CD8-positive, alpha-beta memory T cell (primary cell): ENCODE measurements around the gene CD4. TPM values are rescaled to one million over a fixed set of nuclear protein-coding genes. Genes with fewer than 3 reads are reported as not detected.

ENCODE experiments used
- CTCF ChIA-PET: fragments of 350-600 bp; sonication (Branson Sonifier 250); formaldehyde crosslinking; loops from one replicate; lab custom pipeline; 2021; ENCODE audit warnings: antibody characterized with exemption; lab: Charles Lee
- POLR2A ChIA-PET: fragments of 350-600 bp; sonication (Branson Sonifier 250); formaldehyde crosslinking; loops from one replicate; lab custom pipeline; 2021; ENCODE audit warnings: antibody characterized with exemption; lab: Charles Lee
- DNase-seq, 5 donors: peaks; one replicate each; pipeline versions ENCODE4 v3.0.0 to v3.0.0-alpha.2; 2020 to 2022; ENCODE audit warnings: mixed read lengths in 1 of 5
- H3K27ac ChIP-seq: one replicate; pipeline ENCODE4 v1.7.0; 2013; ENCODE audit warnings: low read depth, mild to moderate bottlenecking, low read length, moderate library complexity
- H3K27me3 ChIP-seq: 2 replicates; pipeline ENCODE4 v1.7.0; 2013; ENCODE audit warnings: low read length, mild to moderate bottlenecking; ENCODE audit not compliant: insufficient read depth, poor library complexity, severe bottlenecking
- H3K36me3 ChIP-seq: 2 replicates; pipeline ENCODE4 v1.7.0; 2013; ENCODE audit warnings: mild to moderate bottlenecking, low read length, moderate library complexity; ENCODE audit not compliant: insufficient read depth
- H3K4me1 ChIP-seq: 2 replicates; pipeline ENCODE4 v1.7.0; 2013; ENCODE audit warnings: mild to moderate bottlenecking, low read length, moderate library complexity; ENCODE audit not compliant: insufficient read depth
- H3K4me3 ChIP-seq: 2 replicates; pipeline ENCODE4 v1.7.0; 2013; ENCODE audit warnings: mild to moderate bottlenecking, low read length
- H3K9me3 ChIP-seq: 2 replicates; pipeline ENCODE4 v1.7.0; 2013; ENCODE audit warnings: mild to moderate bottlenecking, low read length
- H3K27ac Mint-ChIP-seq, 8 donors: one replicate each; pipeline ENCODE4 v1.8.0; 2020 to 2021; ENCODE audit warnings: mixed read lengths in 8 of 8, mild to moderate bottlenecking in 6 of 8, inconsistent platforms in 3 of 8, moderate library complexity in 3 of 8
- H3K27me3 Mint-ChIP-seq, 2 donors: one replicate each; pipeline ENCODE4 v1.8.0; 2020 to 2021; ENCODE audit warnings: mixed read lengths in 2 of 2, mild to moderate bottlenecking in 1 of 2, moderate library complexity in 1 of 2
- H3K36me3 Mint-ChIP-seq, 3 donors: one replicate each; pipeline ENCODE4 v1.8.0; 2020 to 2021; ENCODE audit warnings: mixed read lengths in 3 of 3, inconsistent platforms in 1 of 3, mild to moderate bottlenecking in 1 of 3
- H3K4me1 Mint-ChIP-seq, 3 donors: one replicate each; pipeline ENCODE4 v1.8.0; 2020 to 2021; ENCODE audit warnings: mixed read lengths in 3 of 3, inconsistent platforms in 1 of 3, mild to moderate bottlenecking in 1 of 3
- H3K4me3 Mint-ChIP-seq, 7 donors: one replicate each; pipeline ENCODE4 v1.8.0; 2020 to 2021; ENCODE audit warnings: mixed read lengths in 7 of 7, mild to moderate bottlenecking in 6 of 7, moderate library complexity in 4 of 7, inconsistent platforms in 2 of 7
- H3K9me3 Mint-ChIP-seq, 5 donors: one replicate each; pipeline ENCODE4 v1.8.0; 2020 to 2022; ENCODE audit warnings: mixed read lengths in 5 of 5, mild to moderate bottlenecking in 3 of 5, moderate library complexity in 2 of 5, inconsistent platforms in 1 of 5
- polyA plus RNA-seq: library from polyadenylated mRNA; unstranded; fragments of 300-500 nt; fragmentation: Illumina TruSeq; gene quantifications from one replicate; pipeline ENCODE4 v1.2.3, GENCODE V29; 2021
- total RNA-seq, 2 experiments: library from RNA; stranded (reverse); gene quantifications; one replicate each; pipeline ENCODE4 v1.2.3, GENCODE V29; 2021

The CD4 gene
- total and polyA plus RNA-seq, 3 experiments from 2014 or later: 0.30 to 1.8 (median 1.2) TPM

DNA sequence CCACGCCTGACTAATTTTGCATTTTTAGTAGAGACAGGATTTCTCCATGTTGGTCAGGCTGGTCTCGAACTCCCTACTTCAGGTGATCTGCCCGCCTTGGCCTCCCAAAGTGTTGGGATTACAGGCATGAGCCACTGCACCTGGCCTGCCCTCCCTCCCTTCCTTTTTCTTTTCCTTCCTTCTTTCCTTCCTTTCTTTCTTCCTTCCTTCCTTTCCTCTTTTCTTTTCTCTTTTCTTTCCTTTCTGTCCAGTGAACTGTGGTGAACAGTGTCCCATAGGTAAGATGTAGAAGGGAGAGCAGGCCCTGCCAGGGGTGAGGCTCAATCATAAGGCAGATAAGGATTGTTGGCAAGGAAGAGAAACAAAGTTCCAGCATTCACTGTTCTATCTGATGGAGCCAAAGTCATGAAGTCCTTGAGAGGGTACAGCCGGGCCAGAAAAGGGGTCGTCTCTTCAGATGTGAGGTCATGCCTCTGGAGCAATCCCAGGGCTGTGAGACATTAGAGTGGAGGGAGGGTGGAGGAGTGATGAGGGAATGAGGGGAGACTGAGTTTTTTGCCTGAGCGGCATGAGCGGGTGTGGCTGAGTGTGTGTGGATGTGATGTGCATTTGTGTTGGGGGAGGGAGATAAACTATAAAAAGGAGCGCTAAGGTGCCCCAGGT, 32.2 kb upstream of the CD4 start:
- Histone ChIP-seq H3K27me3 (no peaks in the 10 kb centered on the region), H3K27ac (no peak overlapping the region), H3K4me3 (no peak overlapping the region), H3K36me3 (no peaks in the 10 kb centered on the region), H3K4me1 (peaks cover 11% of the 10 kb centered on the region), H3K9me3 (no peaks in the 10 kb centered on the region)
- H3K27me3 Mint-ChIP-seq: no peaks in the 10 kb centered on the region
- POLR2A ChIA-PET: no interaction called here
- CTCF ChIA-PET: interaction anchor here (0.8 to 7.4 kb wide), 4 partner anchors 10 to 78 kb away, joined by 3 to 162 read pairs (median 10); partner anchors contain the start of genes LAG3 and PTMS
- DNase-seq: no peak
- H3K4me3 Mint-ChIP-seq: no peak overlapping the region
- no peaks in the 10 kb centered on the region for H3K9me3 Mint-ChIP-seq
- H3K4me1 Mint-ChIP-seq: peaks cover 11 to 20% (median 13%) of the 10 kb centered on the region in 3 donors
- peak overlapping the region in 2 of 8 donors; percentile 14 to 25 for H3K27ac Mint-ChIP-seq
- peaks cover 0 to 10% (median 0%) of the 10 kb centered on the region in 3 donors for H3K36me3 Mint-ChIP-seq

DNA sequence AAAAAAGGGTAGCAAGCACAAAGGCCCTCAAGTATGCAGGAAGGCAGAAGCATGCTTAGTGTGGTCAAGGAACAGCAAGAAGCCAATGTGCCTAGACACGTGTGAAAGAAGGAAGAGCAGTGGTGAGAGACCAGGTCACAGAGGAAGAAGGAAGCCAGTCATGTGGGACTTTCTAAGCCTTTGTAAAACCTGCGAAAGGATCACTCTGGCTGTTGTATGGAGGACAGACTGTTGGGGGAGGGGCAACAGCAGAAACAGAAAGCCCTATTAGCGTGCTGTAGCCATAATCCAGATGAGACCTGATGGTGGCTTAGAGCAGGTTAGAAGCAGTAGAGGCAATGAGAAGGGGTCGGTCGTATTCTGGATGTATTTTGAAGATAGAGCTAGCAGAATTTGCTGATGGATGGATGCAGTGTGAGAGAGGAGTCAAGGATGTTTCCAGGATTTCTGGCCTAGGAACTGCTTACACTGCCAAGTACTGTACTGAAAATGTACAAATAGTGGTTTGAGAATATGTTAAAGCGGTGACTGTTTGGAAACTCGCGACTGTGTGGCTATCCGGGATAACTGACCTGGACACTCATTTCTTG, 30.7 kb upstream of the CD4 start:
- Mint-ChIP-seq H3K36me3 (no peaks in the 10 kb centered on the region), H3K9me3 (no peaks in the 10 kb centered on the region), H3K4me3 (no peak overlapping the region), H3K27me3 (peaks cover 0 to 4% of the 10 kb centered on the region in 2 donors), H3K4me1 (peaks cover 3 to 10% (median 4%) of the 10 kb centered on the region in 3 donors), H3K27ac (peak overlapping the region in 1 of 8 donors; percentile 44)
- Histone ChIP-seq H3K9me3 (no peaks in the 10 kb centered on the region), H3K36me3 (no peaks in the 10 kb centered on the region), H3K27me3 (no peaks in the 10 kb centered on the region), H3K4me1 (peaks cover 6% of the 10 kb centered on the region), H3K27ac (no peak overlapping the region), H3K4me3 (no peak overlapping the region)
- CTCF ChIA-PET: interaction anchor here (0.7 to 7.4 kb wide), 3 partner anchors 8 to 16 kb away, joined by 3 to 162 read pairs (median 13); partner anchors contain the start of genes LAG3 and PTMS
- POLR2A ChIA-PET: no interaction called here
- no peak for DNase-seq

DNA sequence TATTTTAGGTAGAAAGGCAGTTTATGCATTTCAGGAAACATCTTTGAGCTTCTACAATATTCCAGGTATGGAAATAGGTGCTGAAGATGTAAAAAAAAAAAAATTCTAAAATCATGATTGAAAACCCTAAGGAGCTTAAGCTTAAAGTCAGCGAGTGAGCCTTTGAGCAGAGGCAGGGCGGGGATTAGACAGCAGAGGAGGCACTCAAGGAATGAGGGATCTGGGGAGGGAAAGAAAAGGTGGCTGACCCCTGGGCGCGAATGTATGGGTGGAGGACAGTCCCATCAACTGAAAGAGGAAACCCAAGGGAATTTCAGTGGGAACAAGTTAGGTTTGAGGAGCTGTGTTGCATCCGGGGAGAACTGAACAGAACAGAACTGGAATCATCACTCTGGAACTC, 29.6 kb upstream of the CD4 start:
- H3K9me3 Mint-ChIP-seq: no peaks in the 10 kb centered on the region
- Histone ChIP-seq H3K4me3 (no peak overlapping the region), H3K27ac (no peak overlapping the region), H3K4me1 (peaks cover 12% of the 10 kb centered on the region), H3K36me3 (no peaks in the 10 kb centered on the region), H3K9me3 (no peaks in the 10 kb centered on the region), H3K27me3 (no peaks in the 10 kb centered on the region)
- DNase-seq: no peak
- H3K27ac Mint-ChIP-seq: no peak overlapping the region
- H3K36me3 Mint-ChIP-seq: no peaks in the 10 kb centered on the region
- H3K4me1 Mint-ChIP-seq: peaks cover 8 to 15% (median 8%) of the 10 kb centered on the region in 3 donors
- ChIA-PET CTCF (interaction anchor here (1.0 to 2.4 kb wide), 3 partner anchors 11 to 68 kb away, joined by 3 to 7 read pairs (median 6); partner anchors contain the start of gene P3H3), POLR2A (no interaction called here)
- H3K27me3 Mint-ChIP-seq: peaks cover 6 to 8% of the 10 kb centered on the region in 2 donors
- H3K4me3 Mint-ChIP-seq: no peak overlapping the region

DNA sequence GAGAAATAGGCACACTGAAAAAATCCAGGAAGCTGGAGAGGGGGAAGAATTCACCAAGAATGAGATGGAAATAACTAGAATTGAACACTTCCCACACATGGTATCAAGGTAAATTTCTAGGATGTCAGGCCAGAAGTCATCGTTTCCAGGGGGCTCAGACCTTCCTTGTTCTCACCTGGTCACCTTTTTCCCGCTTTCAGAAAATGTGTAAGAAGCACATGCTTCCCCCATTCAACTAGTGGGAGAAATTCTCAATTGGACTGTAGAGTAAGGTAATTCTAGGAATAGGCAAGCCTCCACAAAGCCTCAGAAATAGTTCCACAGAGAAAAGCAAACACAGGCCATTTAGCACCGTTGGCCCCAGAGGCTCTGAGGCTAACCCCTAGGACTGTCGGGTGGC, 25.9 kb upstream of the CD4 start:
- Mint-ChIP-seq H3K9me3 (no peaks in the 10 kb centered on the region), H3K4me3 (peak overlapping the region in 1 of 7 donors; percentile 44), H3K36me3 (peaks cover 0 to 2% (median 0%) of the 10 kb centered on the region in 3 donors), H3K4me1 (peaks cover 26 to 36% (median 31%) of the 10 kb centered on the region in 3 donors), H3K27ac (peak overlapping the region in 2 of 8 donors; percentile 25 to 30), H3K27me3 (peaks cover 19 to 21% of the 10 kb centered on the region in 2 donors)
- Histone ChIP-seq H3K9me3 (no peaks in the 10 kb centered on the region), H3K36me3 (no peaks in the 10 kb centered on the region), H3K27ac (peak overlapping the region; percentile 33), H3K4me1 (peaks cover 30% of the 10 kb centered on the region), H3K27me3 (no peaks in the 10 kb centered on the region), H3K4me3 (no peak overlapping the region)
- ChIA-PET CTCF (no interaction called here), POLR2A (no interaction called here)
- DNase-seq: no peak

DNA sequence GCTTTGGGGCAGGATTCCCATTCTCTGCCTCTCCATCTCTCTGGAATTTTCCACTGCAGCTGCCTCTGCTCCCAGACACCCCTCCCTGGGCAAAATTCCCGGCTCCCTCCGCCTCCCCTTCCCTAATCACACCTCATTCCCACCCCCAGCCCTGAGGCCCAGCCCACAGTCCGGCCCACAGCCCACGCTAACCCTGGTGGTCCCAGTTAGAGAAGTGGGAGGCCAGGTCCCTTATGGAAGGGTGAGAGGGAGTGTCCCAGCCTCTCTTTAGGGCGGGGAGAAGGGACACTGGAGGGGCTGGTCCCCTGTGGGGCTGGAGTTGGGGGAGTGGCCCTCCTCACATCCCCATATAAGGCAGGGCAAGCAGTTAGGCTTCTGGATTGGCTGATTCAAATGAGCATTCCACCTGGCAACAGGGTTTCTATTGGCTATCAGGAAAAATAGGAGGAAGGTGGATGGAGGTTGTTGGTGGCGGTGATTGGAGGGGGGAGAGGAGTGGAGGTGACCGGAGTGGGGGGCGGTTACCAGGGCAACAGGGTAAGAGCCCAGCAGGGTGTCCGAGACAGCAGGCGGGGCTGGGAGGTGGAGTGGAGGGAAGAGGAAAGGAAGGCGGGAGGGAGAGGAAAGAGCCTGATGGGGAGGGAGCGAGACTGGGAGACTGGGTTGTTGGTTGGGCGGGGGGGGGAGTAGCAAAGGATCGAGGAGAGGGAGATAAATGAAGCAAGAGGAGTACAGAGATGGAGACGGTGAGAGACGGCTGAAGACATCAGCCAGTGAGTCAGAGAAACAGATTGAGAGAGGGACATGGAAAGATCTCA, 25.1 kb upstream of the CD4 start:
- peaks cover 0 to 2% (median 0%) of the 10 kb centered on the region in 3 donors for H3K36me3 Mint-ChIP-seq
- CTCF ChIA-PET: interaction anchor here (4.1 kb wide), 1 partner anchor 12 kb away, joined by 42 read pairs; no protein-coding TSS in a partner anchor
- H3K4me3 ChIP-seq: no peak overlapping the region

DNA sequence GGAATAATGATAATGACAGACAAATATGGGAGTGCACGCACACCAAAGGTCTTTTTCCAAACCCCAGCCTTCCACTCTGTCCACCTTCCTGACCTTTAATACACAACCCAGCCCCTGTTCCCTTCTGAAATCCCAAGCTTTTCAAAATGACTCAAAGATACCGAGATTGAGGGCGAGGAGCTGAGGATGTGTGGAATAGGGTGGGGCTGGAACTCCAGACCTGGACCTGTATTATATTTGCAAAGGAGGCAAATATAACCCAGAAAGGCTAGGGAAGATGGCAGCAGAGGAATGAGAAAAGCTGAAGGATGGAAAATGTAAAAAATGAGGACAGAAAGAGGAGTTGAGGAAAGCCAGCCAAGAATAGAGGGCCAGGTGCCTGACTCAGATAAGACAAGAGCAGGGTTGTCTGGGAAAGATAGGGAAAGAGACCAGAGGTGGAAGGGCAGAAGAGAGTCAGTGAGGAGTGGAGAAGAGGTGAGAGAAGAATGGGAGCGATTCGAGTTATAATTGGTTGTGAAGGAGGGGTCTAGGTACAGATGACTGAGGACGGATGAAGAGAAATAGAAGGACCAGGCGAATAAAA, 24.2 kb upstream of the CD4 start:
- H3K9me3 ChIP-seq: no peaks in the 10 kb centered on the region
- H3K36me3 ChIP-seq: no peaks in the 10 kb centered on the region
- Mint-ChIP-seq H3K27me3 (peaks cover 23 to 27% of the 10 kb centered on the region in 2 donors), H3K27ac (peak overlapping the region in 6 of 8 donors; percentile 10 to 85 (median 67)), H3K4me1 (peaks cover 33 to 50% (median 40%) of the 10 kb centered on the region in 3 donors), H3K36me3 (peaks cover 0 to 2% (median 0%) of the 10 kb centered on the region in 3 donors), H3K4me3 (peak overlapping the region; percentile 65 to 97 (median 80)), H3K9me3 (no peaks in the 10 kb centered on the region)
- CTCF ChIA-PET: interaction anchor here (4.1 kb wide), 2 partner anchors 11 kb away, joined by 42 to 63 read pairs; partner anchors contain the start of gene MLF2
- no peak overlapping the region for H3K4me3 ChIP-seq
- no peaks in the 10 kb centered on the region for H3K27me3 ChIP-seq
- H3K4me1 ChIP-seq: peaks cover 30% of the 10 kb centered on the region
- peak overlapping the region; percentile 33 for H3K27ac ChIP-seq
- DNase-seq: no peak
- POLR2A ChIA-PET: interaction anchor here (0.8 to 2.5 kb wide), 3 partner anchors 10 to 86 kb away, joined by 3 to 15 read pairs (median 5); partner anchors contain the start of genes CDCA3, MLF2 and USP5

More for the DNA sequence above, 25.1 kb upstream of the CD4 start:
- Mint-ChIP-seq H3K4me3 (peak overlapping the region; percentile 27 to 97 (median 63)), H3K4me1 (peaks cover 32 to 45% (median 40%) of the 10 kb centered on the region in 3 donors), H3K27ac (peak overlapping the region in 4 of 8 donors; percentile 14 to 78 (median 54)), H3K27me3 (peaks cover 21 to 27% of the 10 kb centered on the region in 2 donors), H3K9me3 (no peaks in the 10 kb centered on the region)
- Histone ChIP-seq H3K9me3 (no peaks in the 10 kb centered on the region), H3K27me3 (no peaks in the 10 kb centered on the region), H3K36me3 (no peaks in the 10 kb centered on the region), H3K4me1 (peaks cover 30% of the 10 kb centered on the region), H3K27ac (peak overlapping the region; percentile 33)
- peak; percentile 50 to 72 (median 54) for DNase-seq
- POLR2A ChIA-PET: no interaction called here
